Panc1 (cell line): Measurements from ENCODE around the gene SH2D6. TPM values are rescaled to one million over a fixed set of nuclear protein-coding genes. Genes with fewer than 3 reads are reported as not detected.

Experiments used
- ATAC-seq: fragments of 200-7000 bp; cut with Tn5 transposase; 2 replicates; pipeline ENCODE4 v1.9.1; 2020; ENCODE audit warnings: mild to moderate bottlenecking, moderate library complexity
- BruUV-seq: library from RNA; stranded (reverse); fragments of 400-500 nt; replicated peaks from 2 replicates; lab custom pipeline; 2021; lab: Mats Ljungman, UMichigan
- CTCF ChIA-PET: fragments of 300-600 bp; sonication (Branson Sonifier 250); formaldehyde crosslinking; loops from one replicate; lab custom pipeline; 2022; ENCODE audit warnings: antibody characterized with exemption; lab: Charles Lee
- POLR2A ChIA-PET: fragments of 300-600 bp; sonication (Branson Sonifier 250); formaldehyde crosslinking; loops from one replicate; lab custom pipeline; 2022; ENCODE audit warnings: antibody characterized with exemption; lab: Charles Lee
- DNase-seq: peaks from one replicate; pipeline ENCODE4 v3.0.0-alpha.2; 2010; ENCODE audit warnings: low read depth, low spot score
- H3K27ac ChIP-seq: 2 replicates; pipeline ENCODE4 v1.5.1; 2011; ENCODE audit warnings: mild to moderate bottlenecking, low read length, inconsistent platforms
- H3K27me3 ChIP-seq: fragments of 200-500 bp; sonication (Bioruptor generic); 2 replicates; pipeline ENCODE4 v1.6.0; 2014; ENCODE audit warnings: low read length, inconsistent platforms; ENCODE audit not compliant: control insufficient read depth, insufficient read depth
- H3K36me3 ChIP-seq: fragments of 200-500 bp; sonication (Bioruptor generic); 2 replicates; pipeline ENCODE4 v1.5.1; 2014; ENCODE audit warnings: inconsistent platforms, mild to moderate bottlenecking, low read length, moderate library complexity; ENCODE audit not compliant: control insufficient read depth, insufficient read depth
- H3K4me1 ChIP-seq: 2 replicates; pipeline ENCODE4 v1.5.1; 2011; ENCODE audit warnings: inconsistent platforms, mild to moderate bottlenecking, low read length, moderate library complexity; ENCODE audit not compliant: control insufficient read depth, insufficient read depth
- H3K4me3 ChIP-seq, 2 experiments: 2 replicates each; pipeline ENCODE4 v1.5.1; 2011 to 2012; ENCODE audit warnings: low read depth in 2 of 2, low read length in 2 of 2, mild to moderate bottlenecking in 2 of 2, inconsistent platforms in 1 of 2, moderate library complexity in 1 of 2
- H3K9me3 ChIP-seq: fragments of 200-500 bp; sonication (Bioruptor generic); 2 replicates; pipeline ENCODE4 v1.5.1; 2014; ENCODE audit warnings: low read depth, mild to moderate bottlenecking, inconsistent platforms, low read length, moderate library complexity; ENCODE audit not compliant: control insufficient read depth, insufficient read depth
- CTCF ChIP-seq: fragments of 450-650 bp; IDR thresholded peaks from 2 replicates; pipeline ENCODE4 v1.5.1; 2017; ENCODE audit warnings: mild to moderate bottlenecking
- POLR2AphosphoS5 ChIP-seq: IDR thresholded peaks from 2 replicates; pipeline ENCODE4 v1.6.1; 2012; ENCODE audit warnings: mild to moderate bottlenecking, low read depth, low read length, moderate library complexity
- REST ChIP-seq, 2 experiments: IDR thresholded peaks; 2 replicates each; pipeline ENCODE4 v1.6.1; 2011 to 2012; ENCODE audit warnings: low read depth in 2 of 2, control low read depth in 1 of 2, low read length in 1 of 2, mild to moderate bottlenecking in 1 of 2, moderate library complexity in 1 of 2; ENCODE audit not compliant: insufficient read depth in 1 of 2
- SIN3A ChIP-seq: IDR thresholded peaks from 2 replicates; pipeline ENCODE4 v1.6.1; 2012; ENCODE audit warnings: low read depth, mild to moderate bottlenecking, low read length, moderate library complexity, borderline replicate concordance; ENCODE audit not compliant: insufficient read depth
- TCF7L2 ChIP-seq: IDR thresholded peaks from 2 replicates; pipeline ENCODE4 v1.6.1; 2011; ENCODE audit warnings: mild to moderate bottlenecking, low read depth, low read length, inconsistent platforms
- in situ Hi-C: cut with HindIII; loops from 2 replicates; pipeline ENCODE4 v1.10.0; 2016; ENCODE audit warnings: low sequenced_read_pairs, low pct_unique_long_range_greater_than_20kb
- intact Hi-C: fragments of 100-400 bp; cut with micrococcal nuclease; formaldehyde crosslinking; loops from one replicate; pipeline ENCODE4 v1.10.0; 2022; ENCODE audit not compliant: unreplicated experiment
- total RNA-seq: library from RNA; stranded (reverse); gene quantifications from one replicate; pipeline ENCODE4 v1.2.1, GENCODE V29; 2021; ENCODE audit not compliant: unreplicated experiment

Gene SH2D6
- total RNA-seq, 1 experiment from 2014 or later = 3.3 TPM

GRCh38 chr2:85376291-85377065, 42.0 kb upstream of the SH2D6 start:
- DNase-seq (no peak), ATAC-seq (no peak)
- Histone ChIP-seq H3K27me3 (no peaks in the 10 kb centered on the region), H3K9me3 (no peaks in the 10 kb centered on the region), H3K36me3 (peaks cover 6% of the 10 kb centered on the region; the same call in 1 of the 2 replicates), H3K27ac (no peak overlapping the region), H3K4me3 (no peak overlapping the region), H3K4me1 (no peaks in the 10 kb centered on the region)
- in situ Hi-C loops (no loop called here), intact Hi-C loops (no loop called here)
- no TSS peak for BruUV-seq
- CTCF ChIA-PET = no interaction called here
- no peak for TF ChIP-seq TCF7L2
- TF ChIP-seq REST (IDR thresholded peaks at IDR 0.05; ENCODE audit: insufficient read depth in 1 of 2, low read depth in 2 of 2, low read length in 1 of 2) = no peak
- no peak for TF ChIP-seq POLR2AphosphoS5
- TF ChIP-seq SIN3A = no peak
- TF ChIP-seq CTCF = no peak
- POLR2A ChIA-PET = interaction anchor here (0.5 kb wide), 1 partner anchor 173 kb away, joined by 3 read pairs; no protein-coding TSS in a partner anchor

- no peak overlapping the region for H3K27ac ChIP-seq
Measured at GRCh38 chr2:85377083-85377482, 41.4 kb upstream of the SH2D6 start.

More at GRCh38 chr2:85377083-85377482, 41.4 kb upstream of the SH2D6 start:
- ATAC-seq = no peak
- CTCF ChIA-PET = no interaction called here
- H3K9me3 ChIP-seq = no peaks in the 10 kb centered on the region
- POLR2A ChIA-PET = no interaction called here
- peaks cover 6% of the 10 kb centered on the region; the same call in 1 of the 2 replicates for H3K36me3 ChIP-seq
- H3K4me3 ChIP-seq = no peak overlapping the region
- no peaks in the 10 kb centered on the region for H3K4me1 ChIP-seq
- in situ Hi-C loops (no loop called here), intact Hi-C loops (no loop called here)
- no peak for DNase-seq
- TF ChIP-seq REST (IDR thresholded peaks at IDR 0.05; ENCODE audit: insufficient read depth in 1 of 2, low read depth in 2 of 2, low read length in 1 of 2) = no peak
- TF ChIP-seq CTCF = no peak
- TF ChIP-seq SIN3A = no peak
- no peak for TF ChIP-seq POLR2AphosphoS5
- TF ChIP-seq TCF7L2 = no peak
- H3K27me3 ChIP-seq = no peaks in the 10 kb centered on the region
- no TSS peak for BruUV-seq
